DMS53 treated with DMSO at 0.1 percent for 48 hours (cell line): ENCODE results near the gene MMP3.

Experiments used
- DNase-seq: peaks from one replicate; lab custom pipeline; 2025; ENCODE audit not compliant: unreplicated experiment; lab: John Stamatoyannopoulos, UW

Gene MMP3

GRCh38 chr11:102832612-102833011 is 10.8 kb downstream of the MMP3 start:
- no peak for DNase-seq

GRCh38 chr11:102831489-102832440 is 11.6 kb downstream of the MMP3 start:
- peak; percentile 23 for DNase-seq

GRCh38 chr11:102831128-102831488 is 12.3 kb downstream of the MMP3 start:
- no peak for DNase-seq

- no peak for DNase-seq
Measured at GRCh38 chr11:102830001-102830727, 13.2 kb downstream of the MMP3 start.

GRCh38 chr11:102829316-102830000 is 14.0 kb downstream of the MMP3 start:
- DNase-seq, result no peak

GRCh38 chr11:102824556-102824955 is 18.9 kb downstream of the MMP3 start:
- no peak for DNase-seq

- DNase-seq, result no peak
Measured at GRCh38 chr11:102819491-102819890, 23.9 kb downstream of the MMP3 start.

GRCh38 chr11:102813484-102813883 is 29.9 kb downstream of the MMP3 start:
- DNase-seq, result no peak

GRCh38 chr11:102812188-102812587 is 31.2 kb downstream of the MMP3 start:
- no peak for DNase-seq

- peak; percentile 55 for DNase-seq
Measured at GRCh38 chr11:102810950-102811660, 32.3 kb downstream of the MMP3 start.

GRCh38 chr11:102809971-102810370 is 33.4 kb downstream of the MMP3 start:
- no peak for DNase-seq

GRCh38 chr11:102807921-102808320 is 35.5 kb downstream of the MMP3 start:
- DNase-seq, result peak; percentile 85

GRCh38 chr11:102806296-102806695 is 37.1 kb downstream of the MMP3 start:
- DNase-seq, result no peak

- no peak for DNase-seq
Measured at GRCh38 chr11:102802341-102802740, 41.1 kb downstream of the MMP3 start.

- DNase-seq, result no peak
Measured at GRCh38 chr11:102800767-102801166, 42.6 kb downstream of the MMP3 start.

GRCh38 chr11:102799681-102800340 is 43.6 kb downstream of the MMP3 start:
- no peak for DNase-seq

- no peak for DNase-seq
Measured at GRCh38 chr11:102798012-102798746, 45.2 kb downstream of the MMP3 start, which contains the start of gene MMP1. Gene MMP1 (minus strand): TSS chr11:102798160. CDS start chr11:102798092, 68 bp downstream.

- DNase-seq, result no peak
Measured at GRCh38 chr11:102794382-102794781, 49.0 kb downstream of the MMP3 start.

- DNase-seq, result no peak
Measured at GRCh38 chr11:102793677-102794290, 49.6 kb downstream of the MMP3 start.
